HG03066 (cell line): ENCODE results near the gene P4HA2.
A peak's percentile ranks its signal among the peaks of the same experiment; 100 is the strongest.

ENCODE experiments used
- ATAC-seq: cut with Tn5 transposase; IDR thresholded peaks from one replicate; pipeline ENCODE4 v1.9.1; 2021; ENCODE audit warnings: low read depth; ENCODE audit not compliant: unreplicated experiment

Gene P4HA2

GRCh38 chr5:132253008-132253441, 25.4 kb upstream of the P4HA2 start:
- ATAC-seq: no peak

GRCh38 chr5:132251220-132251725, 23.6 kb upstream of the P4HA2 start:
- no peak for ATAC-seq

GRCh38 chr5:132250547-132250946, 22.9 kb upstream of the P4HA2 start:
- ATAC-seq: no peak

- no peak for ATAC-seq
Observed at GRCh38 chr5:132246806-132247205, 19.2 kb upstream of the P4HA2 start.

GRCh38 chr5:132245593-132245992, 17.9 kb upstream of the P4HA2 start:
- no peak for ATAC-seq

GRCh38 chr5:132243366-132243977, 15.8 kb upstream of the P4HA2 start:
- no peak for ATAC-seq

- ATAC-seq: no peak
Observed at GRCh38 chr5:132239776-132240175, 12.1 kb upstream of the P4HA2 start.

GRCh38 chr5:132238901-132239500, 11.3 kb upstream of the P4HA2 start:
- ATAC-seq: no peak

- peak; percentile 83 for ATAC-seq
Observed at GRCh38 chr5:132238169-132238744, 10.6 kb upstream of the P4HA2 start.

GRCh38 chr5:132237670-132238069, 10.0 kb upstream of the P4HA2 start:
- ATAC-seq: no peak

- no peak for ATAC-seq
Observed at GRCh38 chr5:132237141-132237540, 9.5 kb upstream of the P4HA2 start.

- ATAC-seq: no peak
Observed at GRCh38 chr5:132235340-132235739, 7.7 kb upstream of the P4HA2 start.

- no peak for ATAC-seq
Observed at GRCh38 chr5:132234684-132235062, 7.0 kb upstream of the P4HA2 start.

- no peak for ATAC-seq
Observed at GRCh38 chr5:132233811-132234683, 6.4 kb upstream of the P4HA2 start.

- no peak for ATAC-seq
Observed at GRCh38 chr5:132233081-132233480, 5.4 kb upstream of the P4HA2 start.

- ATAC-seq: no peak
Observed at GRCh38 chr5:132232465-132232864, 4.8 kb upstream of the P4HA2 start.

- no peak for ATAC-seq
Observed at GRCh38 chr5:132230871-132231270, 3.2 kb upstream of the P4HA2 start.

GRCh38 chr5:132229236-132229635, 1.6 kb upstream of the P4HA2 start:
- no peak for ATAC-seq

GRCh38 chr5:132228241-132229035, 785 bp upstream of the P4HA2 start:
- no peak for ATAC-seq

GRCh38 chr5:132227235-132227484, 493 bp downstream of the P4HA2 start:
- no peak for ATAC-seq
